Progenitor cell of endocrine pancreas (in vitro differentiated cells): ENCODE data around the gene IL16. TPM values are rescaled to one million over a fixed set of nuclear protein-coding genes. Genes with fewer than 3 reads are reported as not detected.

Experiments used
- DNase-seq: peaks from one replicate; pipeline ENCODE4 v3.0.0; 2021; ENCODE audit warnings: low spot score; ENCODE audit not compliant: unreplicated experiment
- H3K27ac Mint-ChIP-seq: 2 replicates; pipeline ENCODE4 v1.8.0; 2021; ENCODE audit warnings: mild to moderate bottlenecking, moderate library complexity, mixed read lengths
- H3K27me3 Mint-ChIP-seq: 2 replicates; pipeline ENCODE4 v1.8.0; 2021; ENCODE audit warnings: mixed read lengths
- H3K36me3 Mint-ChIP-seq: 2 replicates; pipeline ENCODE4 v1.8.0; 2022; ENCODE audit warnings: mixed read lengths; ENCODE audit not compliant: insufficient read depth
- H3K4me1 Mint-ChIP-seq: 2 replicates; pipeline ENCODE4 v1.8.0; 2021; ENCODE audit warnings: low read depth, mixed read lengths
- H3K4me3 Mint-ChIP-seq: 2 replicates; pipeline ENCODE4 v1.8.0; 2021; ENCODE audit warnings: low read depth, mild to moderate bottlenecking, moderate library complexity, mixed read lengths
- H3K9me3 Mint-ChIP-seq: 2 replicates; pipeline ENCODE4 v1.8.0; 2021; ENCODE audit warnings: low read depth, mixed read lengths
- CTCF ChIP-seq: fragments of 200-600 bp; sonication (generic); IDR thresholded peaks from one replicate; pipeline ENCODE4 v1.5.0; 2021; ENCODE audit warnings: antibody characterized with exemption, mild to moderate bottlenecking; ENCODE audit not compliant: unreplicated experiment
- total RNA-seq: library from RNA; stranded (reverse); gene quantifications from 2 replicates; pipeline ENCODE4 v1.2.1, GENCODE V29; 2021

The IL16 gene
- total RNA-seq, 1 donor from 2014 or later, result 0.38 TPM

GRCh38 chr15:81362790-81363189, 166.1 kb downstream of the IL16 start:
- TF ChIP-seq CTCF, result no peak
- Mint-ChIP-seq H3K4me1 (no peaks in the 10 kb centered on the region), H3K4me3 (no peak overlapping the region), H3K27me3 (no peaks in the 10 kb centered on the region), H3K9me3 (peaks cover 4% of the 10 kb centered on the region), H3K27ac (no peak overlapping the region), H3K36me3 (no peaks in the 10 kb centered on the region)
- DNase-seq, result no peak

GRCh38 chr15:81363276-81363675, 166.6 kb downstream of the IL16 start:
- H3K27ac Mint-ChIP-seq, result no peak overlapping the region
- DNase-seq, result no peak
- no peak overlapping the region for H3K4me3 Mint-ChIP-seq
- no peaks in the 10 kb centered on the region for H3K27me3 Mint-ChIP-seq
- H3K4me1 Mint-ChIP-seq, result no peaks in the 10 kb centered on the region
- H3K9me3 Mint-ChIP-seq, result peaks cover 4% of the 10 kb centered on the region
- no peak for TF ChIP-seq CTCF
- H3K36me3 Mint-ChIP-seq, result no peaks in the 10 kb centered on the region

Other genes with a start within 250 kb of the IL16 start
- 39.2 and 42.6 TPM in 2 replicates for gene MESD, start 207.1 kb upstream of the IL16 start, total RNA-seq
- gene TLNRD1, start 196.0 kb upstream of the IL16 start, total RNA-seq, result 14.9 and 15.7 TPM in 2 replicates
- not detected in 2 replicates for gene CFAP161, start 62.6 kb upstream of the IL16 start, total RNA-seq
- gene STARD5, start 127.3 kb downstream of the IL16 start, total RNA-seq, result 3.0 and 4.0 TPM in 2 replicates
- gene TMC3, start 177.3 kb downstream of the IL16 start, total RNA-seq, result 0.07 and 0.10 TPM in 2 replicates